ENCODE data around the gene KCNMA1. TPM values are rescaled to one million over a fixed set of nuclear protein-coding genes. Genes with fewer than 3 reads are reported as not detected.
A peak's percentile ranks its signal among the peaks of the same experiment; 100 is the strongest.

The KCNMA1 gene
- total RNA-seq, 4 donors from 2014 or later: 68.4 to 170 (median 119) TPM

- H3K27ac ChIP-seq: peak overlapping the region; percentile 48 to 55 (median 52)
- WGBS, 2 donors (ENCODE audit: low coverage in 1 of 2): 73 to 88% methylated on average over 4 to 5 of the region's 5 CpGs
- TF ChIP-seq POLR2AphosphoS5 (IDR thresholded peaks at IDR 0.05) (no peak), EP300 (IDR thresholded peaks at IDR 0.05; ENCODE audit: low read depth) (no peak), POLR2A (IDR thresholded peaks at IDR 0.05) (no peak), CTCF (IDR thresholded peaks at IDR 0.05) (no peak)
- intact Hi-C loops (cut with DNase I; ENCODE audit: low total_unique reads): no loop called here
- no peaks in the 10 kb centered on the region for H3K9me3 ChIP-seq
- no peak for DNase-seq
- H3K27me3 ChIP-seq: no peaks in the 10 kb centered on the region
- H3K4me1 ChIP-seq: no peaks in the 10 kb centered on the region
- H3K4me3 ChIP-seq: no peak overlapping the region
- in situ Hi-C loops (cut with MboI; ENCODE audit: low pct_ligation_motif_present in 1 of 4, low pct_unique_long_range_greater_than_20kb in 1 of 4, low sequenced_read_pairs in 3 of 4): no loop called here
- no peaks in the 10 kb centered on the region for H3K36me3 ChIP-seq
Observed at GRCh38 chr10:77228559-77228958, 409.0 kb downstream of the KCNMA1 start.

GRCh38 chr10:77226853-77227565 is 410.6 kb downstream of the KCNMA1 start:
- peak overlapping the region; percentile 8 to 51 (median 46) for H3K27ac ChIP-seq
- no peak for DNase-seq
- H3K36me3 ChIP-seq: no peaks in the 10 kb centered on the region
- H3K4me1 ChIP-seq: no peaks in the 10 kb centered on the region
- H3K4me3 ChIP-seq: no peak overlapping the region
- H3K27me3 ChIP-seq: no peaks in the 10 kb centered on the region
- intact Hi-C loops (cut with DNase I; ENCODE audit: low total_unique reads): no loop called here
- TF ChIP-seq CTCF (IDR thresholded peaks at IDR 0.05): no peak
- TF ChIP-seq POLR2A (IDR thresholded peaks at IDR 0.05): no peak
- no peak for TF ChIP-seq EP300 (IDR thresholded peaks at IDR 0.05; ENCODE audit: low read depth)
- TF ChIP-seq POLR2AphosphoS5 (IDR thresholded peaks at IDR 0.05): no peak
- H3K9me3 ChIP-seq: no peaks in the 10 kb centered on the region
- in situ Hi-C loops (cut with MboI; ENCODE audit: low pct_ligation_motif_present in 1 of 4, low pct_unique_long_range_greater_than_20kb in 1 of 4, low sequenced_read_pairs in 3 of 4): no loop called here

- H3K27me3 ChIP-seq: no peaks in the 10 kb centered on the region
- no peak for TF ChIP-seq POLR2AphosphoS5 (IDR thresholded peaks at IDR 0.05)
- TF ChIP-seq EP300 (IDR thresholded peaks at IDR 0.05; ENCODE audit: low read depth): no peak
- no peak for TF ChIP-seq POLR2A (IDR thresholded peaks at IDR 0.05)
- TF ChIP-seq CTCF (IDR thresholded peaks at IDR 0.05): no peak
- WGBS, 2 donors (ENCODE audit: low coverage in 1 of 2): 64% methylated on average over 4 of the region's 4 CpGs; no CpG with 5 or more reads in 1 of the 2 donors
- peak overlapping the region; percentile 8 to 51 (median 46) for H3K27ac ChIP-seq
- H3K4me3 ChIP-seq: no peak overlapping the region
- no peaks in the 10 kb centered on the region for H3K4me1 ChIP-seq
- no peaks in the 10 kb centered on the region for H3K36me3 ChIP-seq
- in situ Hi-C loops (cut with MboI; ENCODE audit: low pct_ligation_motif_present in 1 of 4, low pct_unique_long_range_greater_than_20kb in 1 of 4, low sequenced_read_pairs in 3 of 4) (no loop called here), intact Hi-C loops (cut with DNase I; ENCODE audit: low total_unique reads) (no loop called here)
- no peak for DNase-seq
- no peaks in the 10 kb centered on the region for H3K9me3 ChIP-seq
Observed at GRCh38 chr10:77226452-77226851, 411.2 kb downstream of the KCNMA1 start.

- H3K4me1 ChIP-seq: no peaks in the 10 kb centered on the region
- H3K4me3 ChIP-seq: no peak overlapping the region
- no peaks in the 10 kb centered on the region for H3K27me3 ChIP-seq
- TF ChIP-seq EP300 (IDR thresholded peaks at IDR 0.05; ENCODE audit: low read depth) (no peak), CTCF (IDR thresholded peaks at IDR 0.05) (no peak), POLR2A (IDR thresholded peaks at IDR 0.05) (no peak), POLR2AphosphoS5 (IDR thresholded peaks at IDR 0.05) (no peak)
- H3K27ac ChIP-seq: peak overlapping the region in 3 of 4 donors; percentile 45 to 51 (median 48)
- 56 to 80% methylated on average over 2 of the region's 2 CpGs for WGBS, 2 donors (ENCODE audit: low coverage in 1 of 2)
- in situ Hi-C loops (cut with MboI; ENCODE audit: low pct_ligation_motif_present in 1 of 4, low pct_unique_long_range_greater_than_20kb in 1 of 4, low sequenced_read_pairs in 3 of 4): no loop called here
- no peaks in the 10 kb centered on the region for H3K9me3 ChIP-seq
- no peak for DNase-seq
- no peaks in the 10 kb centered on the region for H3K36me3 ChIP-seq
- intact Hi-C loops (cut with DNase I; ENCODE audit: low total_unique reads): no loop called here
Observed at GRCh38 chr10:77226020-77226419, 411.6 kb downstream of the KCNMA1 start.
